ENCODE results near the gene DYNC2I2. TPM values are rescaled to one million over a fixed set of nuclear protein-coding genes. Genes with fewer than 3 reads are reported as not detected.

DYNC2I2 gene
- total RNA-seq, 1 experiment from 2014 or later, result 71.1 TPM

- no peak for DNase-seq (ENCODE audit: low spot score)
- ATAC-seq, result no peak
- Mint-ChIP-seq H3K27ac (no peak overlapping the region), H3K36me3 (peaks cover 84% of the 10 kb centered on the region), H3K4me1 (no peaks in the 10 kb centered on the region), H3K4me3 (no peak overlapping the region), H3K27me3 (ENCODE audit: low read depth) (no peaks in the 10 kb centered on the region), H3K9me3 (no peaks in the 10 kb centered on the region)
- TF ChIP-seq NR3C1 (CRISPR knock-in tag; conservative IDR thresholded peaks at IDR 0.05; ENCODE audit: low read depth) (no peak), ARID4B (CRISPR knock-in tag; IDR thresholded peaks at IDR 0.05; ENCODE audit: borderline replicate concordance) (no peak), MXD4 (CRISPR knock-in tag; IDR thresholded peaks at IDR 0.05; ENCODE audit: borderline replicate concordance) (no peak), ZNF671 (CRISPR knock-in tag; IDR thresholded peaks at IDR 0.05) (no peak), ZNF423 (CRISPR knock-in tag; IDR thresholded peaks at IDR 0.05) (no peak), CTCF (IDR thresholded peaks at IDR 0.05) (no peak)
- TF ChIP-seq, protein P1, sequence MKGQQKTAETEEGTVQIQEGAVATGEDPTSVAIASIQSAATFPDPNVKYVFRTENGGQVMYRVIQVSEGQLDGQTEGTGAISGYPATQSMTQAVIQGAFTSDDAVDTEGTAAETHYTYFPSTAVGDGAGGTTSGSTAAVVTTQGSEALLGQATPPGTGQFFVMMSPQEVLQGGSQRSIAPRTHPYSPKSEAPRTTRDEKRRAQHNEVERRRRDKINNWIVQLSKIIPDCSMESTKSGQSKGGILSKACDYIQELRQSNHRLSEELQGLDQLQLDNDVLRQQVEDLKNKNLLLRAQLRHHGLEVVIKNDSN (CRISPR knock-in tag; IDR thresholded peaks at IDR 0.05), result no peak
- TF ChIP-seq, protein P2, sequence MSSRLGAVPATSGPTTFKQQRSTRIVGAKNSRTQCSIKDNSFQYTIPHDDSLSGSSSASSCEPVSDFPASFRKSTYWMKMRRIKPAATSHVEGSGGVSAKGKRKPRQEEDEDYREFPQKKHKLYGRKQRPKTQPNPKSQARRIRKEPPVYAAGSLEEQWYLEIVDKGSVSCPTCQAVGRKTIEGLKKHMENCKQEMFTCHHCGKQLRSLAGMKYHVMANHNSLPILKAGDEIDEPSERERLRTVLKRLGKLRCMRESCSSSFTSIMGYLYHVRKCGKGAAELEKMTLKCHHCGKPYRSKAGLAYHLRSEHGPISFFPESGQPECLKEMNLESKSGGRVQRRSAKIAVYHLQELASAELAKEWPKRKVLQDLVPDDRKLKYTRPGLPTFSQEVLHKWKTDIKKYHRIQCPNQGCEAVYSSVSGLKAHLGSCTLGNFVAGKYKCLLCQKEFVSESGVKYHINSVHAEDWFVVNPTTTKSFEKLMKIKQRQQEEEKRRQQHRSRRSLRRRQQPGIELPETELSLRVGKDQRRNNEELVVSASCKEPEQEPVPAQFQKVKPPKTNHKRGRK (CRISPR knock-in tag; IDR thresholded peaks at IDR 0.05; ENCODE audit: borderline replicate concordance), result no peak
- CTCF ChIA-PET, result no interaction called here
- POLR2A ChIA-PET, result interaction anchor here (0.6 kb wide), 1 partner anchor 8 kb away, joined by 6 read pairs; no protein-coding TSS in a partner anchor
These were observed 41.1 kb downstream of the DYNC2I2 start for GRCh38 chr9:128615571-128615970.

DNA sequence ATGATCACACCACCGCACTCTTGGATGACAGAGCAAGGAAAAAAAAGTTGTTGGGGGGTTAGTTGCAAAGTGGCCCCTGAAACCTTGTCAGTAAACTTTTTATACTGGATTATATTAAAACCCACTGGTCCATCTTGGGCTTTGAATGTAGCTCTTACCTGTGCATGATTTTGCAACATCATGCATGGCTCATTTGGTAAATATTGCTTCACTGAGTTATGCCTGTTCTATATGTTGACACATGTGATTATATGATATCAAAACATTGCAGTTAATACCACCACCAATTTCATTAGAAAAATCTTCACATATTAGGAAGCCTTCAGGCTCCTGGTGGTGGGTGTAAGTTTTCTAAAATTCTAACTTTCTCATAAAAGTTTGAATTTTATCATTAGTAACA lies 41.9 kb downstream of the DYNC2I2 start:
- Mint-ChIP-seq H3K4me1 (no peaks in the 10 kb centered on the region), H3K36me3 (peaks cover 83% of the 10 kb centered on the region), H3K9me3 (no peaks in the 10 kb centered on the region), H3K4me3 (no peak overlapping the region), H3K27me3 (ENCODE audit: low read depth) (no peaks in the 10 kb centered on the region), H3K27ac (no peak overlapping the region)
- POLR2A ChIA-PET, result no interaction called here
- TF ChIP-seq MYBL2 (CRISPR knock-in tag; IDR thresholded peaks at IDR 0.05), result no peak
- TF ChIP-seq, protein P3, sequence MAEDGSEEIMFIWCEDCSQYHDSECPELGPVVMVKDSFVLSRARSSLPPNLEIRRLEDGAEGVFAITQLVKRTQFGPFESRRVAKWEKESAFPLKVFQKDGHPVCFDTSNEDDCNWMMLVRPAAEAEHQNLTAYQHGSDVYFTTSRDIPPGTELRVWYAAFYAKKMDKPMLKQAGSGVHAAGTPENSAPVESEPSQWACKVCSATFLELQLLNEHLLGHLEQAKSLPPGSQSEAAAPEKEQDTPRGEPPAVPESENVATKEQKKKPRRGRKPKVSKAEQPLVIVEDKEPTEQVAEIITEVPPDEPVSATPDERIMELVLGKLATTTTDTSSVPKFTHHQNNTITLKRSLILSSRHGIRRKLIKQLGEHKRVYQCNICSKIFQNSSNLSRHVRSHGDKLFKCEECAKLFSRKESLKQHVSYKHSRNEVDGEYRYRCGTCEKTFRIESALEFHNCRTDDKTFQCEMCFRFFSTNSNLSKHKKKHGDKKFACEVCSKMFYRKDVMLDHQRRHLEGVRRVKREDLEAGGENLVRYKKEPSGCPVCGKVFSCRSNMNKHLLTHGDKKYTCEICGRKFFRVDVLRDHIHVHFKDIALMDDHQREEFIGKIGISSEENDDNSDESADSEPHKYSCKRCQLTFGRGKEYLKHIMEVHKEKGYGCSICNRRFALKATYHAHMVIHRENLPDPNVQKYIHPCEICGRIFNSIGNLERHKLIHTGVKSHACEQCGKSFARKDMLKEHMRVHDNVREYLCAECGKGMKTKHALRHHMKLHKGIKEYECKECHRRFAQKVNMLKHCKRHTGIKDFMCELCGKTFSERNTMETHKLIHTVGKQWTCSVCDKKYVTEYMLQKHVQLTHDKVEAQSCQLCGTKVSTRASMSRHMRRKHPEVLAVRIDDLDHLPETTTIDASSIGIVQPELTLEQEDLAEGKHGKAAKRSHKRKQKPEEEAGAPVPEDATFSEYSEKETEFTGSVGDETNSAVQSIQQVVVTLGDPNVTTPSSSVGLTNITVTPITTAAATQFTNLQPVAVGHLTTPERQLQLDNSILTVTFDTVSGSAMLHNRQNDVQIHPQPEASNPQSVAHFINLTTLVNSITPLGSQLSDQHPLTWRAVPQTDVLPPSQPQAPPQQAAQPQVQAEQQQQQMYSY (CRISPR knock-in tag; IDR thresholded peaks at IDR 0.05), result no peak
- TF ChIP-seq, protein P2 (CRISPR knock-in tag; IDR thresholded peaks at IDR 0.05; ENCODE audit: borderline replicate concordance), result no peak
- CTCF ChIA-PET, result no interaction called here
- DNase-seq (ENCODE audit: low spot score) (no peak), ATAC-seq (no peak)

Data from WTC11 (cell line).